K562 (cell line): ENCODE data around the gene POR. TPM values are rescaled to one million over a fixed set of nuclear protein-coding genes. Genes with fewer than 3 reads are reported as not detected.

Experiments used
- ATF7 ChIP-seq: fragments of 450-650 bp; IDR thresholded peaks from 2 replicates; pipeline ENCODE4 v1.7.1; 2014; ENCODE audit warnings: mild to moderate bottlenecking, moderate library complexity
- BRD4 ChIP-seq: fragments of 200-600 bp; sonication (generic); IDR thresholded peaks from 2 replicates; pipeline ENCODE4 v1.6.1; 2017; ENCODE audit warnings: inconsistent platforms
- BRD9 ChIP-seq: fragments of 450-650 bp; IDR thresholded peaks from 2 replicates; pipeline ENCODE4 v1.6.1; 2018; ENCODE audit warnings: low read depth; ENCODE audit not compliant: partially characterized antibody
- NFXL1 ChIP-seq: fragments of 450-650 bp; formaldehyde crosslinking; IDR thresholded peaks from 2 replicates; pipeline ENCODE4 v1.4.0; 2021; ENCODE audit warnings: mild to moderate bottlenecking
- PRMT5 ChIP-seq: sonication (generic); formaldehyde crosslinking; IDR thresholded peaks from 2 replicates; pipeline ENCODE4 v1.5.0; 2020; ENCODE audit warnings: missing genetic modification reagents
- PTBP1 ChIP-seq: fragments of 200-400 bp; formaldehyde crosslinking; IDR thresholded peaks from 2 replicates; pipeline ENCODE4 v1.6.1; 2017; ENCODE audit warnings: low read depth, low read length
- RAD51 ChIP-seq: fragments of 450-650 bp; IDR thresholded peaks from 2 replicates; pipeline ENCODE4 v1.7.1; 2016; ENCODE audit warnings: low read depth, mild to moderate bottlenecking, borderline replicate concordance
- SREBF2 ChIP-seq: sonication (generic); formaldehyde crosslinking; IDR thresholded peaks from 2 replicates; pipeline ENCODE4 v1.4.0; 2020; ENCODE audit warnings: mild to moderate bottlenecking, missing genetic modification reagents
- SRSF7 ChIP-seq: fragments of 200-400 bp; formaldehyde crosslinking; optimal IDR thresholded peaks from 2 replicates; pipeline ENCODE3; 2017; ENCODE audit warnings: mild to moderate bottlenecking, low read depth, low read length
- THRAP3 ChIP-seq: fragments of 450-650 bp; IDR thresholded peaks from 2 replicates; pipeline ENCODE4 v1.6.1; 2016; ENCODE audit warnings: mild to moderate bottlenecking, inconsistent platforms, borderline replicate concordance
- TRIM28 ChIP-seq: fragments of 450-650 bp; IDR thresholded peaks from 2 replicates; pipeline ENCODE4 v1.6.1; 2017
- ZFX ChIP-seq: sonication (generic); formaldehyde crosslinking; IDR thresholded peaks from 2 replicates; pipeline ENCODE4 v1.8.0; 2022; ENCODE audit warnings: mild to moderate bottlenecking, missing genetic modification reagents, moderate library complexity
- polyA plus RNA-seq, 8 experiments: library from polyadenylated mRNA; depleted of rRNA in 4 of 8; stranded (reverse) in 5 of 8; unstranded in 3 of 8; fragments of >200 nt; fragmentation: Nextera tagmentation in 2 of 8; fragmentation: Illumina TruSeq in 1 of 8; extraction: Ambion mirVana in 2 of 8; extraction: Trizol in 1 of 8; gene quantifications; 2 replicates each; pipeline versions ENCODE4 v1.2.1 to v1.2.3, GENCODE V29; 2011 to 2014; ENCODE audit warnings: inconsistent platforms in 1 of 8, missing spikeins in 1 of 8
- total RNA-seq, 7 experiments: library from RNA; depleted of rRNA in 6 of 7; stranded (reverse); fragments of >200 nt in 6 of 7; fragmentation: Illumina TruSeq in 2 of 7; extraction: Trizol in 2 of 7; gene quantifications; 2 replicates each; pipeline versions ENCODE4 v1.2.1 to v1.2.3, GENCODE V29; 2011 to 2021; ENCODE audit warnings: low replicate concordance in 1 of 7
- TF ChIP-seq, protein P1 (sequence below), 2 experiments: fragments of 450-650 bp in 1 of 2; sonication (generic) in 1 of 2; formaldehyde crosslinking in 1 of 2; IDR thresholded peaks; 2 replicates each; pipeline versions ENCODE4 v1.7.1 to v1.9.0; 2016 to 2022; ENCODE audit warnings: inconsistent platforms in 1 of 2, mild to moderate bottlenecking in 1 of 2, missing genetic modification reagents in 1 of 2
- TF ChIP-seq, protein P2 (sequence below): fragments of 450-650 bp; conservative IDR thresholded peaks from 2 replicates; pipeline ENCODE4 v1.6.1; 2016; ENCODE audit warnings: missing genetic modification characterization, low read depth, mild to moderate bottlenecking, missing compliant biosample characterization, moderate library complexity
- TF ChIP-seq, protein P3 (sequence below): sonication (generic); formaldehyde crosslinking; IDR thresholded peaks from 2 replicates; pipeline ENCODE4 v1.5.0; 2020; ENCODE audit warnings: missing genetic modification reagents

Gene POR
- total and polyA plus RNA-seq, 9 of the 15 experiments (the other 6 are each of a cell fraction or from before 2014, with no cell fraction given): 4.7 to 142 (median 40.8) TPM

DNA sequence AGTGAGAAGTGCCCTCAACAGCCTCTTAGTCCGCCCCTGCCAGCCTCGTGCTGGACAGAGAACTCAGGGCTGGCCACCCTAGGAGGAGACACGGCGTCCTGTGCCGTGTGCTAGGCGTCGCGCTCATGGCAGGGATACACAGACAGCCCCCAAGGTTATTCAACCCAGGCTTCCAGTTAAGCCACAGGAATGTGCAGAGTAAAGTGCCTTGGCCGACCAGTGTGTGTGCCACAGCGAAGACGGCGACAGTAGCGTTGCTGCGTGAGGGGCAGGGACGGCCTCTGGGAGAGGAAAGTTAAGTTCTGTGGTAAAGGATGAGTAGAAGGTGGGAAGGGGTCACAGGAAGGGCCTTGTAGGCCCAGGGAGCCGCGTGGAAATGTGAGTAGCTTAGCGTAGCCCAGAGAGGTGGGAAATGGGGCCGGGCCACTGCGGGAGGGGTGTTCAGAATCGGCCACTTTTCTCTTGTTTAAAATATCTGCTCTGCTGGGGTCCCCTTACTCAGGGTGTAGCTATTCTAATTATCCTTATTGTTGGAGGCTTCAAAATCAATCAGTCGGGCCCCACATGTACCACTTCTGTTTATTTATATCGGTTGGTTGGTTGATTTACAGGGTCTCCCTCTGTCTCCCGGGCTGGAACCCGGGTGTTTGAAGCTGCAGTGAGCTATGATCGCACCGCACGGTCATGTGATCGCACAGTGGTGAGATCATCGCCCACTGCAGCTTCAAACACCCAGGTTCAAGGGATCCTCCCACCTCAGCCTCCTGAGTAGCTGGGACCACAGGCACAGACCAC is 54.9 kb downstream of the POR start (continued):
- TF ChIP-seq, protein P1, sequence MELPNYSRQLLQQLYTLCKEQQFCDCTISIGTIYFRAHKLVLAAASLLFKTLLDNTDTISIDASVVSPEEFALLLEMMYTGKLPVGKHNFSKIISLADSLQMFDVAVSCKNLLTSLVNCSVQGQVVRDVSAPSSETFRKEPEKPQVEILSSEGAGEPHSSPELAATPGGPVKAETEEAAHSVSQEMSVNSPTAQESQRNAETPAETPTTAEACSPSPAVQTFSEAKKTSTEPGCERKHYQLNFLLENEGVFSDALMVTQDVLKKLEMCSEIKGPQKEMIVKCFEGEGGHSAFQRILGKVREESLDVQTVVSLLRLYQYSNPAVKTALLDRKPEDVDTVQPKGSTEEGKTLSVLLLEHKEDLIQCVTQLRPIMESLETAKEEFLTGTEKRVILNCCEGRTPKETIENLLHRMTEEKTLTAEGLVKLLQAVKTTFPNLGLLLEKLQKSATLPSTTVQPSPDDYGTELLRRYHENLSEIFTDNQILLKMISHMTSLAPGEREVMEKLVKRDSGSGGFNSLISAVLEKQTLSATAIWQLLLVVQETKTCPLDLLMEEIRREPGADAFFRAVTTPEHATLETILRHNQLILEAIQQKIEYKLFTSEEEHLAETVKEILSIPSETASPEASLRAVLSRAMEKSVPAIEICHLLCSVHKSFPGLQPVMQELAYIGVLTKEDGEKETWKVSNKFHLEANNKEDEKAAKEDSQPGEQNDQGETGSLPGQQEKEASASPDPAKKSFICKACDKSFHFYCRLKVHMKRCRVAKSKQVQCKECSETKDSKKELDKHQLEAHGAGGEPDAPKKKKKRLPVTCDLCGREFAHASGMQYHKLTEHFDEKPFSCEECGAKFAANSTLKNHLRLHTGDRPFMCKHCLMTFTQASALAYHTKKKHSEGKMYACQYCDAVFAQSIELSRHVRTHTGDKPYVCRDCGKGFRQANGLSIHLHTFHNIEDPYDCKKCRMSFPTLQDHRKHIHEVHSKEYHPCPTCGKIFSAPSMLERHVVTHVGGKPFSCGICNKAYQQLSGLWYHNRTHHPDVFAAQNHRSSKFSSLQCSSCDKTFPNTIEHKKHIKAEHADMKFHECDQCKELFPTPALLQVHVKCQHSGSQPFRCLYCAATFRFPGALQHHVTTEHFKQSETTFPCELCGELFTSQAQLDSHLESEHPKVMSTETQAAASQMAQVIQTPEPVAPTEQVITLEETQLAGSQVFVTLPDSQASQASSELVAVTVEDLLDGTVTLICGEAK (IDR thresholded peaks at IDR 0.05): no peak
- TF ChIP-seq, protein P1 (CRISPR knock-in tag; IDR thresholded peaks at IDR 0.05): no peak
- TF ChIP-seq SRSF7 (no peak), BRD4 (no peak), THRAP3 (no peak), BRD9 (no peak), PTBP1 (no peak), PRMT5 (CRISPR knock-in tag) (no peak), ATF7 (peak; percentile 76), SREBF2 (CRISPR knock-in tag) (no peak), ZFX (CRISPR knock-in tag) (peak; percentile 61), RAD51 (peak; percentile 67; the same call in 1 of the 2 replicates), NFXL1 (CRISPR knock-in tag) (no peak), TRIM28 (no peak)
- TF ChIP-seq, protein P2, sequence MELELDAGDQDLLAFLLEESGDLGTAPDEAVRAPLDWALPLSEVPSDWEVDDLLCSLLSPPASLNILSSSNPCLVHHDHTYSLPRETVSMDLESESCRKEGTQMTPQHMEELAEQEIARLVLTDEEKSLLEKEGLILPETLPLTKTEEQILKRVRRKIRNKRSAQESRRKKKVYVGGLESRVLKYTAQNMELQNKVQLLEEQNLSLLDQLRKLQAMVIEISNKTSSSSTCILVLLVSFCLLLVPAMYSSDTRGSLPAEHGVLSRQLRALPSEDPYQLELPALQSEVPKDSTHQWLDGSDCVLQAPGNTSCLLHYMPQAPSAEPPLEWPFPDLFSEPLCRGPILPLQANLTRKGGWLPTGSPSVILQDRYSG (tag): no peak
- TF ChIP-seq, protein P3, sequence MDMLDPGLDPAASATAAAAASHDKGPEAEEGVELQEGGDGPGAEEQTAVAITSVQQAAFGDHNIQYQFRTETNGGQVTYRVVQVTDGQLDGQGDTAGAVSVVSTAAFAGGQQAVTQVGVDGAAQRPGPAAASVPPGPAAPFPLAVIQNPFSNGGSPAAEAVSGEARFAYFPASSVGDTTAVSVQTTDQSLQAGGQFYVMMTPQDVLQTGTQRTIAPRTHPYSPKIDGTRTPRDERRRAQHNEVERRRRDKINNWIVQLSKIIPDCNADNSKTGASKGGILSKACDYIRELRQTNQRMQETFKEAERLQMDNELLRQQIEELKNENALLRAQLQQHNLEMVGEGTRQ (CRISPR knock-in tag): peak; percentile 69
